Activated naive CD4-positive, alpha-beta T cell treated with anti-CD3 and anti-CD28 coated beads for 36 hours (primary cell): Measurements from ENCODE around the gene WDR77. TPM values are rescaled to one million over a fixed set of nuclear protein-coding genes. Genes with fewer than 3 reads are reported as not detected.

Source experiments
- CTCF ChIA-PET: fragments of 350-600 bp; sonication (Branson Sonifier 250); formaldehyde crosslinking; loops from one replicate; lab custom pipeline; 2021; ENCODE audit warnings: antibody characterized with exemption; lab: Charles Lee
- DNase-seq: peaks from one replicate; pipeline ENCODE4 v3.0.0-alpha.2; 2020
- H3K27ac Mint-ChIP-seq: one replicate; pipeline ENCODE4 v1.8.0; 2021; ENCODE audit warnings: mild to moderate bottlenecking, mixed read lengths
- H3K27me3 Mint-ChIP-seq: one replicate; pipeline ENCODE4 v1.8.0; 2021; ENCODE audit warnings: low read depth, mixed read lengths
- H3K36me3 Mint-ChIP-seq: one replicate; pipeline ENCODE4 v1.8.0; 2021; ENCODE audit warnings: low read depth, mixed read lengths
- H3K4me1 Mint-ChIP-seq: one replicate; pipeline ENCODE4 v1.8.0; 2021; ENCODE audit warnings: low read depth, mixed read lengths
- H3K4me3 Mint-ChIP-seq: one replicate; pipeline ENCODE4 v1.8.0; 2021; ENCODE audit warnings: mild to moderate bottlenecking, moderate library complexity, mixed read lengths
- H3K9me3 Mint-ChIP-seq: one replicate; pipeline ENCODE4 v1.8.0; 2021; ENCODE audit warnings: mixed read lengths
- intact Hi-C: fragments of 100-400 bp; cut with micrococcal nuclease; formaldehyde crosslinking; loops from one replicate; pipeline ENCODE4 v1.15.1; 2023
- total RNA-seq, 2 experiments: library from RNA; stranded (reverse); gene quantifications; one replicate each; pipeline ENCODE4 v1.2.3, GENCODE V29; 2021

The WDR77 gene
- total RNA-seq, 2 experiments from 2014 or later = 43.1 to 48.8 TPM

GRCh38 chr1:111481387-111482221 is 32.5 kb upstream of the WDR77 start:
- peaks cover 10% of the 10 kb centered on the region for H3K36me3 Mint-ChIP-seq
- intact Hi-C loops = loop anchor here (1.0 kb wide), 4 partner anchors 26 to 288 kb away; partner anchors contain the start of gene DDX20
- no peaks in the 10 kb centered on the region for H3K9me3 Mint-ChIP-seq
- CTCF ChIA-PET = interaction anchor here (0.6 to 6.0 kb wide), 26 partner anchors 10 to 837 kb away, joined by 3 to 41 read pairs (median 4); partner anchors contain the start of genes ADORA3 and TMIGD3
- H3K4me3 Mint-ChIP-seq = no peak overlapping the region
- peak; percentile 87 for DNase-seq
- H3K27ac Mint-ChIP-seq = no peak overlapping the region
- H3K4me1 Mint-ChIP-seq = peaks cover 29% of the 10 kb centered on the region
- H3K27me3 Mint-ChIP-seq = no peaks in the 10 kb centered on the region

DNA sequence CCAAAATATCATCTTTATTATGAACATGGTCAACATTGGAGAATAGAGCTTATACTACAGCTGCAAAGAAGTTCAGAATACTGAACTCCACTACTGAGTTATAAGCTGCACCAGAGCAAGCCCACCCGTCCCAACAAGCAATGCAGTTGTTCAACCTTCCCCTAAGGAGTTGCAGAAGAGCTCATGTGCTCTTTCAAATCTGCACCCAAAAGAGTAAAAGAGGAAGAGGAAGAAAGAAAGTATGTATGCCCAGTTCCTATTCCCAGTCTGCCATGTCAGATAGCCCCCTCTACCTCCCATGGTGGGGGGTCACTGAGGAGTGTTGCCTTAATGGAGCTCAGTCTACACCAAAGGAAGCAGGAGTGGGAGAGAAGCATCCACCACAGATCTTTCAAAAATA is 31.6 kb upstream of the WDR77 start:
- no peaks in the 10 kb centered on the region for H3K27me3 Mint-ChIP-seq
- DNase-seq = no peak
- no peak overlapping the region for H3K27ac Mint-ChIP-seq
- H3K4me3 Mint-ChIP-seq = no peak overlapping the region
- H3K4me1 Mint-ChIP-seq = peaks cover 38% of the 10 kb centered on the region
- no peaks in the 10 kb centered on the region for H3K9me3 Mint-ChIP-seq
- intact Hi-C loops = loop anchor here (1.0 kb wide), 4 partner anchors 27 to 289 kb away; partner anchors contain the start of gene DDX20
- peaks cover 10% of the 10 kb centered on the region for H3K36me3 Mint-ChIP-seq
- CTCF ChIA-PET = interaction anchor here (0.7 to 6.0 kb wide), 6 partner anchors 10 to 288 kb away, joined by 3 to 41 read pairs (median 7); no protein-coding TSS in a partner anchor

GRCh38 chr1:111476761-111477309 is 27.8 kb upstream of the WDR77 start:
- H3K27me3 Mint-ChIP-seq = no peaks in the 10 kb centered on the region
- intact Hi-C loops = no loop called here
- peak; percentile 50 for DNase-seq
- no peaks in the 10 kb centered on the region for H3K9me3 Mint-ChIP-seq
- peaks cover 46% of the 10 kb centered on the region for H3K4me1 Mint-ChIP-seq
- H3K4me3 Mint-ChIP-seq = peak overlapping the region; percentile 17
- peaks cover 15% of the 10 kb centered on the region for H3K36me3 Mint-ChIP-seq
- H3K27ac Mint-ChIP-seq = peak overlapping the region; percentile 71
- CTCF ChIA-PET = interaction anchor here (0.6 to 3.8 kb wide), 12 partner anchors 11 to 293 kb away, joined by 3 to 27 read pairs (median 3); no protein-coding TSS in a partner anchor

GRCh38 chr1:111476214-111476613 is 27.2 kb upstream of the WDR77 start:
- Mint-ChIP-seq H3K27me3 (no peaks in the 10 kb centered on the region), H3K4me1 (peaks cover 43% of the 10 kb centered on the region), H3K9me3 (no peaks in the 10 kb centered on the region), H3K36me3 (peaks cover 15% of the 10 kb centered on the region), H3K4me3 (peak overlapping the region; percentile 39), H3K27ac (peak overlapping the region; percentile 71)
- CTCF ChIA-PET = interaction anchor here (0.6 to 3.8 kb wide), 9 partner anchors 10 to 291 kb away, joined by 3 to 27 read pairs (median 4); no protein-coding TSS in a partner anchor
- DNase-seq = no peak
- intact Hi-C loops = no loop called here

- H3K36me3 Mint-ChIP-seq = peaks cover 15% of the 10 kb centered on the region
- CTCF ChIA-PET = interaction anchor here (0.5 to 3.8 kb wide), 5 partner anchors 9 to 272 kb away, joined by 3 to 27 read pairs (median 6); no protein-coding TSS in a partner anchor
- H3K4me1 Mint-ChIP-seq = peaks cover 43% of the 10 kb centered on the region
- no peaks in the 10 kb centered on the region for H3K27me3 Mint-ChIP-seq
- intact Hi-C loops = loop anchor here (1.0 kb wide), 2 partner anchors 21 to 32 kb away; no protein-coding TSS in a partner anchor
- DNase-seq = peak; percentile 50
- peak overlapping the region; percentile 96 for H3K27ac Mint-ChIP-seq
- H3K9me3 Mint-ChIP-seq = no peaks in the 10 kb centered on the region
- H3K4me3 Mint-ChIP-seq = peak overlapping the region; percentile 39
These were observed 26.6 kb upstream of the WDR77 start for GRCh38 chr1:111475701-111476100.

DNA sequence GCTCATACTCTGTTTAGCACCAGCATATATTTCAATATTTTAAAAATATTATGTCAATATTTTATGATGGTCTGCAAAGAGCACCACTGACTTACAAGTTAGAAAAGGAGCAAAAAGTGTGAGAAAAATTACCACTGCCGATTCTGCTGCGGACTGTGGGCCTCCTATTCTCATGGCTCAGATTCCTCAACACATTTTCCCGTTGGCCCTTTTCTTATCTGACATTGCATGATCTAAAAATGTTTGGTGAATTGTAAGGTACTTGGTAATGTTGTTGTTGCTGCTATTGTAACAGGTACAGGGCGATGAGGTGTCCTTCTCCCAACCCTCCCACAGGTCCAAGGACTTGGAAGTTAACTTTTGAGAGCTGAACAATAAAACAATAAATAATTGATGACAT is 25.5 kb upstream of the WDR77 start:
- Mint-ChIP-seq H3K4me3 (peak overlapping the region; percentile 83), H3K9me3 (no peaks in the 10 kb centered on the region), H3K4me1 (peaks cover 40% of the 10 kb centered on the region), H3K27me3 (no peaks in the 10 kb centered on the region), H3K27ac (peak overlapping the region; percentile 96), H3K36me3 (peaks cover 15% of the 10 kb centered on the region)
- DNase-seq = no peak
- CTCF ChIA-PET = interaction anchor here (0.9 to 3.8 kb wide), 4 partner anchors 8 to 34 kb away, joined by 6 to 27 read pairs (median 7); no protein-coding TSS in a partner anchor
- intact Hi-C loops = loop anchor here (1.0 to 5.0 kb wide), 2 partner anchors 281 to 592 kb away; partner anchors contain the start of gene DDX20

DNA sequence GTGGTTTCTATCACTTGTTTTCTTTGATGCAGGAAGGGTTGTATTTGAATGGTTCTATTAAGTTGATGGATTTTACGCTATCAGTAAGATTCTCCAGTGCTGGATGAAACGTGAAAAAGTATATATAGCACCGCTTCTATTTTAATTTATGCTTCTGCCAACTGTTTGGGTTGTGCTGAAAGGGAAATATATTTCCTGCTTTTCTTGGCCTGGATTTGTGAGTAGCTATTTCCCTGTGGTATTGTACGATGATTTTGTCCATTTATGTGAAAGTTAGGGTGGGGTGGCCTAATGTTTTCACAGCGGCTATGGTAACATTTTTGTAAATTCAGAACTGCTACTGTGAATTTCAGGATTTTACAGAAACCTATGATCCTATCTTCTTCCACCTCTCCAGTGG is 25.1 kb upstream of the WDR77 start:
- Mint-ChIP-seq H3K4me3 (peak overlapping the region; percentile 83), H3K4me1 (peaks cover 40% of the 10 kb centered on the region), H3K36me3 (peaks cover 15% of the 10 kb centered on the region), H3K9me3 (no peaks in the 10 kb centered on the region), H3K27ac (peak overlapping the region; percentile 96), H3K27me3 (no peaks in the 10 kb centered on the region)
- intact Hi-C loops = loop anchor here (1.0 to 5.0 kb wide), 2 partner anchors 281 to 592 kb away; partner anchors contain the start of gene DDX20
- CTCF ChIA-PET = interaction anchor here (1.7 to 3.8 kb wide), 2 partner anchors 21 to 34 kb away, joined by 8 to 27 read pairs; no protein-coding TSS in a partner anchor
- DNase-seq = no peak

DNA sequence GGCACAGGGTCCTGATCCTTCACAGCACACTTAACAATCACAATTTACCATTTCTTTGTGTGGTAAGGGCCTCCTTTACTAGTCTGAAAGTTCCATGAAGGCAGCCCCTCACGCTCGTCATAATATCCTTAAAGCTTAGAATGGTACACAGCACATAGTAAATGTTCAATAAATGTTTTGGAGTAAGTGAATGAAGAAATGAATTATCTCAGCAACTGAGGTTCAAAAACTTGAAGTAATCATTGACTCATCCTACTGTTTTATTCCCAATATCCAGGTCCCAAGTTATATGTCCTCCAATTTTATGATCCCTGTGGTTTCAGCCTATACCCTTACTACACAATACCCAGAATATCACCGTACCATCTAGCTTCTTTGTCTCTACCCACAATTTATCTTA is 22.5 kb upstream of the WDR77 start:
- H3K36me3 Mint-ChIP-seq = peaks cover 6% of the 10 kb centered on the region
- H3K27me3 Mint-ChIP-seq = no peaks in the 10 kb centered on the region
- no peaks in the 10 kb centered on the region for H3K9me3 Mint-ChIP-seq
- no peak for DNase-seq
- H3K4me3 Mint-ChIP-seq = no peak overlapping the region
- no peak overlapping the region for H3K27ac Mint-ChIP-seq
- peaks cover 30% of the 10 kb centered on the region for H3K4me1 Mint-ChIP-seq
- intact Hi-C loops = loop anchor here (1.0 to 5.0 kb wide), 6 partner anchors 22 to 589 kb away; partner anchors contain the start of genes ATP5PB and WDR77
- CTCF ChIA-PET = interaction anchor here (0.6 to 2.2 kb wide), 3 partner anchors 17 to 37 kb away, joined by 4 to 9 read pairs (median 5); no protein-coding TSS in a partner anchor

GRCh38 chr1:111471012-111471411 is 22.0 kb upstream of the WDR77 start:
- DNase-seq = peak; percentile 88
- Mint-ChIP-seq H3K4me1 (peaks cover 24% of the 10 kb centered on the region), H3K27me3 (no peaks in the 10 kb centered on the region), H3K36me3 (peaks cover 6% of the 10 kb centered on the region), H3K4me3 (no peak overlapping the region), H3K9me3 (no peaks in the 10 kb centered on the region), H3K27ac (no peak overlapping the region)
- intact Hi-C loops = loop anchor here (1.0 to 5.0 kb wide), 6 partner anchors 22 to 589 kb away; partner anchors contain the start of genes ATP5PB and WDR77
- CTCF ChIA-PET = interaction anchor here (0.6 to 2.2 kb wide), 4 partner anchors 17 to 267 kb away, joined by 3 to 9 read pairs (median 4); no protein-coding TSS in a partner anchor

GRCh38 chr1:111470596-111470995 is 21.5 kb upstream of the WDR77 start:
- no peak for DNase-seq
- Mint-ChIP-seq H3K4me3 (no peak overlapping the region), H3K9me3 (no peaks in the 10 kb centered on the region), H3K36me3 (peaks cover 6% of the 10 kb centered on the region), H3K27me3 (no peaks in the 10 kb centered on the region), H3K27ac (no peak overlapping the region), H3K4me1 (peaks cover 20% of the 10 kb centered on the region)
- intact Hi-C loops = loop anchor here (2.0 to 5.0 kb wide), 5 partner anchors 64 to 588 kb away; no protein-coding TSS in a partner anchor
- CTCF ChIA-PET = interaction anchor here (0.6 to 1.4 kb wide), 2 partner anchors 17 to 268 kb away, joined by 3 to 5 read pairs; no protein-coding TSS in a partner anchor

DNA sequence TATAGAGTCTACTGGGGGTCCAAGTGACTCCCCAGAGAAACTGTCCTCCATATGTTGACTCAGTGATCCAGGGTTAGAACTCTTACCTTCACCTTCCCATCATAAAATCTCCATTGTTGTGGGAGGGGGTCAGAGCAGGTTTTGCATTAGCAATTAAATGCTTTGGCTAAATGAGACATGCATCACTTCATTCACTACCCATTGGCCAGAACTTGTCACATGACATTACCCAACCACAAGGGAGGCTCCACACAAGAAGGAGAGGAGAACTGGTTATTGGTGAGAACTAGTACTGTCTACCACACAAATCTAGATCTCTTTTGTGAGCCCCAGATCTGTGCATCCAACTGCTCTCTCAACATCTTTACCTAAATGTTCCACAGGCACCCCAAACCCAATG is 20.5 kb upstream of the WDR77 start:
- no peak overlapping the region for H3K4me3 Mint-ChIP-seq
- no peaks in the 10 kb centered on the region for H3K9me3 Mint-ChIP-seq
- peaks cover 8% of the 10 kb centered on the region for H3K36me3 Mint-ChIP-seq

More for the DNA sequence above, 20.5 kb upstream of the WDR77 start:
- Mint-ChIP-seq H3K27ac (no peak overlapping the region), H3K27me3 (no peaks in the 10 kb centered on the region), H3K4me1 (peaks cover 12% of the 10 kb centered on the region)
- intact Hi-C loops = no loop called here
- DNase-seq = no peak
- CTCF ChIA-PET = interaction anchor here (0.7 to 1.3 kb wide), 2 partner anchors 38 to 344 kb away, joined by 4 read pairs; no protein-coding TSS in a partner anchor
